K562 (cell line): ENCODE results near the gene FAM83E. TPM values are rescaled to one million over a fixed set of nuclear protein-coding genes. Genes with fewer than 3 reads are reported as not detected.

ENCODE experiments used
- DIDO1 ChIP-seq: fragments of 450-650 bp; IDR thresholded peaks from 2 replicates; pipeline ENCODE4 v1.6.1; 2016; ENCODE audit warnings: low read depth, missing biosample characterization, missing genetic modification characterization
- NR2C2 ChIP-seq, 2 experiments: fragments of 200-800 bp in 1 of 2; sonication (Bioruptor generic) in 1 of 2; sonication (generic) in 1 of 2; formaldehyde crosslinking in 1 of 2; IDR thresholded peaks; 2 replicates each; pipeline versions ENCODE4 v1.6.1 to v1.8.0; 2016 to 2022; ENCODE audit warnings: mild to moderate bottlenecking in 1 of 2, missing compliant biosample characterization in 1 of 2, missing genetic modification characterization in 1 of 2, missing genetic modification reagents in 1 of 2
- ZNF668 ChIP-seq: fragments of 250-450 bp; sonication (Bioruptor Pico); IDR thresholded peaks from 2 replicates; pipeline ENCODE4 v1.8.0; 2022; ENCODE audit warnings: mild to moderate bottlenecking, inconsistent platforms
- polyA plus RNA-seq, 8 experiments: library from polyadenylated mRNA; depleted of rRNA in 4 of 8; stranded (reverse) in 5 of 8; unstranded in 3 of 8; fragments of >200 nt; fragmentation: Nextera tagmentation in 2 of 8; fragmentation: Illumina TruSeq in 1 of 8; extraction: Ambion mirVana in 2 of 8; extraction: Trizol in 1 of 8; gene quantifications; 2 replicates each; pipeline versions ENCODE4 v1.2.1 to v1.2.3, GENCODE V29; 2011 to 2014; ENCODE audit warnings: inconsistent platforms in 1 of 8, missing spikeins in 1 of 8
- total RNA-seq, 7 experiments: library from RNA; depleted of rRNA in 6 of 7; stranded (reverse); fragments of >200 nt in 6 of 7; fragmentation: Illumina TruSeq in 2 of 7; extraction: Trizol in 2 of 7; gene quantifications; 2 replicates each; pipeline versions ENCODE4 v1.2.1 to v1.2.3, GENCODE V29; 2011 to 2021; ENCODE audit warnings: low replicate concordance in 1 of 7
- TF ChIP-seq, protein P1 (sequence below): fragments of 250-450 bp; sonication (Bioruptor Pico); IDR thresholded peaks from 2 replicates; pipeline ENCODE4 v1.5.0; 2021; ENCODE audit warnings: mild to moderate bottlenecking, borderline replicate concordance
- TF ChIP-seq, protein P2 (sequence below): fragments of 150-350 bp; IDR thresholded peaks from 2 replicates; pipeline ENCODE4 v1.6.1; 2014; ENCODE audit warnings: low read depth, mild to moderate bottlenecking, low read length, borderline replicate concordance

The FAM83E gene
- total and polyA plus RNA-seq, 9 of the 15 experiments (the other 6 are each of a cell fraction or from before 2014, with no cell fraction given) = 0.15 to 0.87 (median 0.29) TPM; not detected in 4

DNA sequence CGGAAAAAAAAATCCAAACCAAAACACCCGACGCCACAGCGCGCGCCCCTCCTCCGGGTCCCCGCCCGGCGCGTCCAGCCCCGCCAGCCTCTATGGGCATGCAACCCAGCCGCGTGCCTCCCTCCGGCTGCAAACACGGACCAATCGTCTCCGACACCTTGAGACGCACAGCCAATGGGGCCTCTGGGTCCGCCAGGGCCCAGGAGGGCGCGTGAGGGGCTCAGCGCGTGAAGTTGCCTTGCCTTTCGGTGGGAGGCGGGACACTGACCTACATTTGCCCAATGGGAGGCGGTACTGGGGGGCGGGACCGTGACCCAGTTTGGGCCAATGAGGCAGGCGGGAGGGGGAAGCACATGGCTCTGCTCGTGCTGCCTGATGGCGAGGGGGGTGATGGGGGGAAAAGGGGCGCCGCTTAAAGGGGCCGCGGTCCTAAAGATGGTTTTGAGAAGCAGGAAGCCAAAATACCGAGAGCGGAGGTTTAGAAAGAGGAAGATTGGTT lies 22.6 kb upstream of the FAM83E start (continued):
- TF ChIP-seq NR2C2 (CRISPR knock-in tag; IDR thresholded peaks at IDR 0.05) (no peak), NR2C2 (tag; IDR thresholded peaks at IDR 0.05) (no peak), DIDO1 (no peak), ZNF668 (CRISPR knock-in tag) (no peak)
- TF ChIP-seq, protein P1, sequence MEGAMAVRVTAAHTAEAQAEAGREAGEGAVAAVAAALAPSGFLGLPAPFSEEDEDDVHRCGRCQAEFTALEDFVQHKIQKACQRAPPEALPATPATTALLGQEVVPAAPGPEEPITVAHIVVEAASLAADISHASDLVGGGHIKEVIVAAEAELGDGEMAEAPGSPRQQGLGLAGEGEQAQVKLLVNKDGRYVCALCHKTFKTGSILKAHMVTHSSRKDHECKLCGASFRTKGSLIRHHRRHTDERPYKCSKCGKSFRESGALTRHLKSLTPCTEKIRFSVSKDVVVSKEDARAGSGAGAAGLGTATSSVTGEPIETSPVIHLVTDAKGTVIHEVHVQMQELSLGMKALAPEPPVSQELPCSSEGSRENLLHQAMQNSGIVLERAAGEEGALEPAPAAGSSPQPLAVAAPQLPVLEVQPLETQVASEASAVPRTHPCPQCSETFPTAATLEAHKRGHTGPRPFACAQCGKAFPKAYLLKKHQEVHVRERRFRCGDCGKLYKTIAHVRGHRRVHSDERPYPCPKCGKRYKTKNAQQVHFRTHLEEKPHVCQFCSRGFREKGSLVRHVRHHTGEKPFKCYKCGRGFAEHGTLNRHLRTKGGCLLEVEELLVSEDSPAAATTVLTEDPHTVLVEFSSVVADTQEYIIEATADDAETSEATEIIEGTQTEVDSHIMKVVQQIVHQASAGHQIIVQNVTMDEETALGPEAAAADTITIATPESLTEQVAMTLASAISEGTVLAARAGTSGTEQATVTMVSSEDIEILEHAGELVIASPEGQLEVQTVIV (CRISPR knock-in tag) = no peak
- TF ChIP-seq, protein P2, sequence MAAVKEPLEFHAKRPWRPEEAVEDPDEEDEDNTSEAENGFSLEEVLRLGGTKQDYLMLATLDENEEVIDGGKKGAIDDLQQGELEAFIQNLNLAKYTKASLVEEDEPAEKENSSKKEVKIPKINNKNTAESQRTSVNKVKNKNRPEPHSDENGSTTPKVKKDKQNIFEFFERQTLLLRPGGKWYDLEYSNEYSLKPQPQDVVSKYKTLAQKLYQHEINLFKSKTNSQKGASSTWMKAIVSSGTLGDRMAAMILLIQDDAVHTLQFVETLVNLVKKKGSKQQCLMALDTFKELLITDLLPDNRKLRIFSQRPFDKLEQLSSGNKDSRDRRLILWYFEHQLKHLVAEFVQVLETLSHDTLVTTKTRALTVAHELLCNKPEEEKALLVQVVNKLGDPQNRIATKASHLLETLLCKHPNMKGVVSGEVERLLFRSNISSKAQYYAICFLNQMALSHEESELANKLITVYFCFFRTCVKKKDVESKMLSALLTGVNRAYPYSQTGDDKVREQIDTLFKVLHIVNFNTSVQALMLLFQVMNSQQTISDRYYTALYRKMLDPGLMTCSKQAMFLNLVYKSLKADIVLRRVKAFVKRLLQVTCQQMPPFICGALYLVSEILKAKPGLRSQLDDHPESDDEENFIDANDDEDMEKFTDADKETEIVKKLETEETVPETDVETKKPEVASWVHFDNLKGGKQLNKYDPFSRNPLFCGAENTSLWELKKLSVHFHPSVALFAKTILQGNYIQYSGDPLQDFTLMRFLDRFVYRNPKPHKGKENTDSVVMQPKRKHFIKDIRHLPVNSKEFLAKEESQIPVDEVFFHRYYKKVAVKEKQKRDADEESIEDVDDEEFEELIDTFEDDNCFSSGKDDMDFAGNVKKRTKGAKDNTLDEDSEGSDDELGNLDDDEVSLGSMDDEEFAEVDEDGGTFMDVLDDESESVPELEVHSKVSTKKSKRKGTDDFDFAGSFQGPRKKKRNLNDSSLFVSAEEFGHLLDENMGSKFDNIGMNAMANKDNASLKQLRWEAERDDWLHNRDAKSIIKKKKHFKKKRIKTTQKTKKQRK = peak; percentile 65; the same call in 1 of the 2 replicates
- TF ChIP-seq, all 486 proteins: peak for 121
